ENCODE data around the gene UTS2R. TPM values are rescaled to one million over a fixed set of nuclear protein-coding genes. Genes with fewer than 3 reads are reported as not detected.
A peak's percentile ranks its signal among the peaks of the same experiment; 100 is the strongest.

UTS2R gene
- total and polyA plus RNA-seq, 8 donors, result not detected

- H3K27ac ChIP-seq, result peak overlapping the region; percentile 52 to 86 (median 76)
- peak; percentile 55 to 83 for DNase-seq
- WGBS, 5 donors, result 23 to 30% (median 27%) methylated on average over 28 to 29 of the region's 29 CpGs
- TF ChIP-seq EP300 (IDR thresholded peaks at IDR 0.05), result no peak
- no peak for TF ChIP-seq CTCF (IDR thresholded peaks at IDR 0.05)
- TF ChIP-seq POLR2A (IDR thresholded peaks at IDR 0.05), result no peak
- TF ChIP-seq POLR2AphosphoS5 (IDR thresholded peaks at IDR 0.05), result peak in 2 of 3 donors; percentile 29 to 32
- intact Hi-C loops (cut with DNase I; ENCODE audit: low total_unique reads), result no loop called here
- peak overlapping the region; percentile 30 to 42 (median 33) for H3K4me3 ChIP-seq
- H3K36me3 ChIP-seq, result no peaks in the 10 kb centered on the region
- H3K9me3 ChIP-seq, result no peaks in the 10 kb centered on the region
- H3K27me3 ChIP-seq, result no peaks in the 10 kb centered on the region
- H3K4me1 ChIP-seq, result peaks cover 25 to 50% (median 40%) of the 10 kb centered on the region in 4 donors
These were observed 32.5 kb upstream of the UTS2R start for GRCh38 chr17:82338858-82339633.

- intact Hi-C loops (cut with DNase I; ENCODE audit: low total_unique reads), result no loop called here
- no peak for DNase-seq
- Histone ChIP-seq H3K4me3 (peak overlapping the region; percentile 30 to 42 (median 33)), H3K9me3 (no peaks in the 10 kb centered on the region), H3K36me3 (no peaks in the 10 kb centered on the region), H3K4me1 (peaks cover 17 to 46% (median 33%) of the 10 kb centered on the region in 4 donors), H3K27me3 (no peaks in the 10 kb centered on the region), H3K27ac (peak overlapping the region; percentile 52 to 86 (median 76))
- no peak for TF ChIP-seq CTCF (IDR thresholded peaks at IDR 0.05)
- no peak for TF ChIP-seq EP300 (IDR thresholded peaks at IDR 0.05)
- no peak for TF ChIP-seq POLR2AphosphoS5 (IDR thresholded peaks at IDR 0.05)
- no peak for TF ChIP-seq POLR2A (IDR thresholded peaks at IDR 0.05)
- 58 to 64% (median 60%) methylated on average over 7 to 10 of the region's 10 CpGs for WGBS, 5 donors
These were observed 31.7 kb upstream of the UTS2R start for GRCh38 chr17:82339634-82340580.

GRCh38 chr17:82342361-82343079 lies 29.0 kb upstream of the UTS2R start:
- intact Hi-C loops (cut with DNase I; ENCODE audit: low total_unique reads), result no loop called here
- Histone ChIP-seq H3K4me1 (peaks cover 10 to 31% (median 20%) of the 10 kb centered on the region in 4 donors), H3K4me3 (no peak overlapping the region), H3K36me3 (no peaks in the 10 kb centered on the region), H3K27ac (no peak overlapping the region), H3K9me3 (no peaks in the 10 kb centered on the region), H3K27me3 (peaks cover 0 to 4% (median 0%) of the 10 kb centered on the region in 3 donors)
- TF ChIP-seq POLR2A (IDR thresholded peaks at IDR 0.05) (no peak), POLR2AphosphoS5 (IDR thresholded peaks at IDR 0.05) (no peak), EP300 (IDR thresholded peaks at IDR 0.05) (no peak)
- 75 to 85% (median 82%) methylated on average over 26 to 28 of the region's 28 CpGs for WGBS, 5 donors
- no peak for DNase-seq

- H3K27me3 ChIP-seq, result peaks cover 0 to 12% (median 0%) of the 10 kb centered on the region in 3 donors
- no peaks in the 10 kb centered on the region for H3K9me3 ChIP-seq
- H3K4me3 ChIP-seq, result no peak overlapping the region
- H3K36me3 ChIP-seq, result no peaks in the 10 kb centered on the region
- no peak for DNase-seq
- H3K4me1 ChIP-seq, result peaks cover 6 to 23% (median 16%) of the 10 kb centered on the region in 4 donors
- WGBS, 5 donors, result 88 to 96% (median 94%) methylated on average over 5 of the region's 5 CpGs
- TF ChIP-seq EP300 (IDR thresholded peaks at IDR 0.05) (no peak), POLR2AphosphoS5 (IDR thresholded peaks at IDR 0.05) (no peak), CTCF (IDR thresholded peaks at IDR 0.05) (no peak), POLR2A (IDR thresholded peaks at IDR 0.05) (no peak)
- intact Hi-C loops (cut with DNase I; ENCODE audit: low total_unique reads), result no loop called here
- H3K27ac ChIP-seq, result no peak overlapping the region
These were observed 28.0 kb upstream of the UTS2R start for GRCh38 chr17:82343560-82343959.

All from stomach (tissue), 9 donors.